Activated CD8-positive, alpha-beta memory T cell treated with anti-CD3 and anti-CD28 coated beads, Interleukin-2, amount 50 U/mL, for 4 hours (primary cell): ENCODE data around the gene CNTNAP2.
"Not testable (repeated sequence)": the region's sequence is repeated elsewhere in the genome, so short reads cannot be mapped to it uniquely, and the experiment has no call there.

ENCODE experiments used
- DNase-seq: peaks from one replicate; pipeline ENCODE4 v3.0.0-alpha.2; 2020

The CNTNAP2 gene

DNA sequence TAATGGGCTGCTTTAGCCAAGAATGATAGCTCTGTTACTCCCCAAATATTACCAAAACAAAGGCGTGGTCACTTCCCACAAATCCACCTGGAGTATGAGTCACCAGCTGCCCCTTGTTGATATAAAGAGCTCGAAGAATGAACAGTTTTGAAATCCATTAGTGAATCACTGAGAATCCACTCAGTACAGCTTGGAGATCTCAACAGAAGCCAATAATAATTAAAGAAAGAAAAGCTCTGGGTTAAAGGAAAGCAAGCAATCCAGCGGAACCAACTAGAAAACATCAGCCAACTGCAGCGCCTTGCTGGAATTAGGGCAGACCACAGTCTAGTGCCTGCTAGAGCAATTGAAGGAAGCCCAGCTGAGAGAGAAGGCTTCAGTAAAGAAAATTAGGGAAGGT lies 1897.9 kb downstream of the CNTNAP2 start:
- no peak for DNase-seq

GRCh38 chr7:148017126-148017525 lies 1900.5 kb downstream of the CNTNAP2 start:
- DNase-seq: no peak

DNA sequence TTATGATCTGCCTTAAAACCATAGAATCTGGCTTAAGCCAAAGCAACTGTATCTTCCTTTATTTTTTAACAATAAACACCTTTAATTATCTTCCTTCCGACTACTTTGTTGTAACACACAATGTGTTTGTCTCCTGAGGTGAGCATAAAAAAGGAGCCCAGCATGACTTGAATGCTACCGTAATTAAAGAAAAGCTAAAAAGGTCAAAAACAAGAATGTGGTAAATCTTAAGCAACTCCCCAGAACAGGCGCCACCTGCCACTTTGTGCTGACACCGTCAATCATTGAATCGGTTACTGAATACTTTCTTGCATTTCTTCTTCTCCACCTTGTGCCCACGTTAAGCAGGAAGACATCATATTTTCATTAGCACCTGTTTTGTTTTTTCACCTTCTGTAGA lies 1904.1 kb downstream of the CNTNAP2 start:
- no peak for DNase-seq

DNA sequence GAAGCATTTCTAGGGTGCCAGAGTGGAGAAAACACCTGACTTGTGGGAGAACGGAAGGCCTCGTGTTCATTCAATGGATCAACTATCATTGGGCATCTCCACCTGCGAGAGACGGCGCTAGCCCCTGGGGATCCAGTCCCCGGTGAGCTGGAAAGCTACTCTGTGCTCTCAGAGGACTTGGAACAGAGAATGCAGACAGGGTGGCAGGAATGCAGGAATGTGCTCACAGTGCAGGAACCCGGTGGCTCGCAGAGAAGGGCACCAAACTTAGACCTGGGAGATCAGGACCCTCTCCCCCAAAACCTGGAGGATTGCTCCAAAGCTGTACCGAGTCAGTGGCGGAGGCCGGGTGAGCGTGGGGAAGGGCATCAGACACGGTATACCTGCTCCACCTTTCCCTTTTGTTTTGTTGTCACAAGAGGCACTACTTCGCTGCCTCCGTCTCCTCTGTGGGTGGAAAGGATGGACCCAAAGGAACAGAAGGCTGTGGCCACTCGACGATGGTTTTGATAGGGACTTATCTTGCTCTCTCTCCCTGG lies 1905.0 kb downstream of the CNTNAP2 start:
- no peak for DNase-seq

GRCh38 chr7:148022832-148023231 lies 1906.2 kb downstream of the CNTNAP2 start:
- DNase-seq: no peak

GRCh38 chr7:148026713-148027112 lies 1910.1 kb downstream of the CNTNAP2 start:
- no peak for DNase-seq

- DNase-seq: no peak
These were observed 1911.6 kb downstream of the CNTNAP2 start for GRCh38 chr7:148028165-148028564.

DNA sequence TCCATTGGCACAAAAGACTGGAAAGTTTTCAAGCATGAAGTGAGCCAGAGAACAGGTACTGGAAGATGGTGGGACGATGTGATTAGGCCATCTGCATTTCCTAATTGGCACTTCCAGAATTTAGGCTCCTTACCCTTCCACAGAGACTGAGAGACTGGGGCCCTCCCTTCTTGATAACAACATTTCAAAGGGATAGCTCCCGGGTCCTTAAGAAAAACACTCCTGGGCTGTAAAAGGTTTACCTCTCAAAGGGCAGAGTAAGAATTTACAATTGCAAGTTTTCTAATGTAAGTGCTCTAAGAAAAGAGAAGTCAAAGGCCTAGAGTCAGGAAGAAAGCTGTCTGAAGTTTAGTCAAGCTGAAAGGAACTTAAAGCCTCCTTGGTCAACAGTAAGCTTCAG lies 1914.4 kb downstream of the CNTNAP2 start:
- DNase-seq: no peak

- DNase-seq: no peak
These were observed 1915.2 kb downstream of the CNTNAP2 start for GRCh38 chr7:148031811-148032210.

DNA sequence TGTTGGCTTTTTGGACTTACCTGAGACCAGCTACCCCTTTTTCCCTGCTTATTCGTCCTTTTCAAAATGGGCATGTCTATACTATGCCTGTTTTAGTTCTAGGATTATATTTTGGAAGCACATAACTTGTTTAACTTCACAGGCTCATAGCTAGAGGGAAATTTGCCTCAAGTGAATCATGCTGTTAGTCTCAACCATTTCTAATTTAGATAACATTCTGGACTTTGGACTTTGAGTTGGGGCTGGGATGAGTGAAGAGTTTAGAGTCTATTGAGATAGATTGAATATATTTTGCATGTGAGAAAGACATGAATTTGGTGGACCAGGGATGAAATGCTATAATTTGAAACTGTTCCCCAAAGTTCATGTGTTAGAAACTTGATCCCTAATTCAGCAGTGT lies 1919.3 kb downstream of the CNTNAP2 start:
- DNase-seq: no peak

DNA sequence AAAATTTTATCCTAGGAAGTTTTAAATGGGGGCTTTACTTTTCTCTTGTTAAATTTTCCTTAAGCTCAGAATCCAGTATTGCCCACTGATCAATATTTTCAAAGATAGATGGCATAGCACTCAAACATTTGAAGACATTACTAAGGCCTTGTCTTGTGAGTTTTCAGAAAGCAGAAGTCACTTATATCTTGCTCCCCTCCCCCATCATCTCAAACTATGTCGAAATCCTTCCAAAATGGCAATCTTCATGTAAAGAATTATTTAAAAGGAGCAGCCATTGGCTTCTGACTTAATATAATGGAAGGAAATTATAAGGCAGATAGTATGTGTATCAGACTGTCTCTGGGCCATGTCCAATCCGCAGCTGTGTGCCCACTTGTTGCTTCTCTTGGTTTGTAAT lies 1920.4 kb downstream of the CNTNAP2 start:
- no peak for DNase-seq

GRCh38 chr7:148041156-148041555 lies 1924.6 kb downstream of the CNTNAP2 start:
- DNase-seq: no peak

DNA sequence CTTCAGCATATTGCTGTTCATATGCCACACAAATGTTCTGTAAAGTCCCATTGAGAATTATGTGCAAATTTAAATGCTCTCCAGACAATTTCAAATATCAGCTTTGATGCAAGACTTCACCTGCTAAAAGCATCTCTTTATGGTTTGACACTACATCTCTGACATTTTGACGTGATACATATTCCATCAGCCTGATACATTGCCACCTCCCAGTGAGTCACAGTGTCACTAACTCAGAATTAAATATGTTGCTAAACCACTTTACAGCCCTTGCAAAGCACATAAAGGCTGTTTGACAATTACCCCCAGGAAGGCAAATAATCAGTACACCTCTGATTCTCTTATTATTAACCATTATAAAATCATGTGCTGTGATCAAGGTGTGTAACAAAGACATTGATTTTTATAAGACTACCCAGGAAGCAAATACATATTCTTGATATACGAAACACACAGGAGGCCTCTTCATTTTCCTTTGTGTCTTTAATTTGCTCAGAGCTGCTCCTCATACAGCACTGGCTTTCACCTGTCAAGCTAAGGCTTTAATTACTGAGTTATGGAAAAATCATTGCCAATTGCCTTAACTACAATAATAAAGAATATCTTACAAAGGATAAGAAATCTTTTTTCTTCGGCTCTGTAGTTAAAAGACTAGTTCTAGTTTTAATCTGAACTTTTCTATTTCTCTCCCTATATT lies 1926.5 kb downstream of the CNTNAP2 start:
- no peak for DNase-seq

GRCh38 chr7:148044173-148044572 lies 1927.6 kb downstream of the CNTNAP2 start:
- no peak for DNase-seq

DNA sequence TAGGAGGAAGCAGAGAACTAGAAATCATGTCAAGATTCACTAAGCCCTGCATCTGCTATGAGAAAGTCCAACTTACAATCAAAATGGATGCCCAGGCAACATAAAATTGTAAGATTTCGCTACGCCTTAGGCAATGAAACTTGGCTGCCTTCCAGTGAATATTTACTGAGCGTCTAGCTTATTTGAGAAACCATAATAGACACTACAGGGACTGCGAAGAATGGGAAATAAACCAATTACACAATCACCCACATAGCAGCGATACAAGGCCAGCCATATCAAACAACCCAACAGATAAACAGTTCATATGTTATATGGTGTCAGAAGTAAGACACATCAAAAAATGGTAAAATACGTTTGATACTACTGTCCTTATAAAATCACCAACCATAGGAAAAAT lies 1928.9 kb downstream of the CNTNAP2 start:
- no peak for DNase-seq

DNA sequence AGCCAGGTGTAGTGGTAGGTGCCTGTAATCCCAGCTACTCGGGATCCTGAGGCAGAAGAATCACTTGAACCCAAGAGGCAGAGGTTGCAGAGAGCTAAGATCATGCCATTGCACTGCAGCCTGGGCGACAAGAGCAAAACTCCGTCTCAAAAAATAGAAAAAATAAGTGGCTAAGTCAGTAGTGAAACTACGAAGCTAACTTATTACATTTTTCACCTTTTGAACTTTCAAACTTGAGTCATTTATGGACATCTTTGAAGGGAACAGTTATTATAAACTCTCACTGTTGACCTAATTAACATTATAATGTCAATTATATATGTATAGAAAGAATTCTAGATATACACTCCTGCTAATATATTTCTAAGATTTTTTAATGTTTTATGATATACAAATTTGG lies 1932.5 kb downstream of the CNTNAP2 start:
- no peak for DNase-seq

- DNase-seq: no peak
These were observed 1934.0 kb downstream of the CNTNAP2 start for GRCh38 chr7:148050492-148051158.

- no peak for DNase-seq
These were observed 1939.8 kb downstream of the CNTNAP2 start for GRCh38 chr7:148056406-148056805.

DNA sequence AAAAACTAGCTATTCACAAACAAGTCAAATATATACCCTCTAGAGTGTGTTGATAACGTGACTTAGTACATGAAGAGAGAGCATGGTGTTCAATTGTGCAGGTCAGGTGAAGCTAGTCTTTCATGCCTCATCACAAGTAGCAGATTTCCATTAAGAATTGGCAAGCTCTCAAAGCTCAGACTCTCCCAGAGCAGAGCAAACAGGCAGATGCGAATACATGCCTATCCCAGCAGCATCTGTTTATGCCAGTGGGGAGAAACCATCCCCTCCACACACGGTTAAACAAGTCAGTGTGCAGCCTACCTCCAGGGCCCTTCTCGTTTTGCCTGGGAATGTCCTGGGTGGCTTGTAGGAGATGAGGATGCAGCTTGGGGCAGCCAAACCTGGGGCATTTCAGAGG lies 1941.5 kb downstream of the CNTNAP2 start:
- DNase-seq: no peak

DNA sequence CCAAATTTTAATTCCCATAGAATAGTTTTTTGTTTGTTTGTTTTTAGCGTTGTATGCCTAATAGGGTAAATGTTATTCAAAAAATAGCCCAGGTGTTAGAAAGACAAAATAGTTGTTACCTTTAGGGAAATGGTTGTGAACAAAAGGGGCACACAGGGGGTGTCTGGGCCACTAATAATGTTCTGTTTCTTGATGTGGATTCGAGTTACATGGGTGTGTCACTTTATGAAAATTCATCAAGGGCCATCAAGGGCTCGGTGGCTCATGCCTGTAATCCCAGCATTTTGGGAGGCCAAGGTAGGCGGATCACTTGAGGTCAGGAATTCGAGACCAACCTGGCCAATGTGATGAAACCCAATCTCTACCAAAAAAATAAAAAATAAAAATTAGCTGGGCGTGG lies 1942.2 kb downstream of the CNTNAP2 start:
- no peak for DNase-seq

DNA sequence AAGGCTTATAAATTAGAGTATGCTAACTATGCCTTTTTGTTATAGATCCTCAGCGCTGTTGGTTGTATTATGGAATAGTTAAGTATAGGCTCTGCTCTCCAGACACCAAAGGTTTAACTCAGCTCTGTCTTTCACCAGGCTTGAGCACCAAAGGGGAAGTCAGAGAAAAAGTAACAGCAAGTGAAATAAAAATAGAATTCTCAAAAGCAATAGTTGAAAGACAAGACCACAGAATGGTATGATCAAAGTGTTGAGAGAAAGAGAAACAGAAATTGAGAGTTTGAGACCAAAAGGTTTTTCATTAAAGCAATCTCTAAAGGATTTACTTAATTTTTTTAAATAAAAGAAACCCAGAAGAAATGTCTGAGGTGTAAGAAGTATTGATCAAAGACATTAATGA lies 1944.1 kb downstream of the CNTNAP2 start:
- DNase-seq: no peak

- not testable (repeated sequence) for DNase-seq
These were observed 1961.5 kb downstream of the CNTNAP2 start for GRCh38 chr7:148078111-148078510.

DNA sequence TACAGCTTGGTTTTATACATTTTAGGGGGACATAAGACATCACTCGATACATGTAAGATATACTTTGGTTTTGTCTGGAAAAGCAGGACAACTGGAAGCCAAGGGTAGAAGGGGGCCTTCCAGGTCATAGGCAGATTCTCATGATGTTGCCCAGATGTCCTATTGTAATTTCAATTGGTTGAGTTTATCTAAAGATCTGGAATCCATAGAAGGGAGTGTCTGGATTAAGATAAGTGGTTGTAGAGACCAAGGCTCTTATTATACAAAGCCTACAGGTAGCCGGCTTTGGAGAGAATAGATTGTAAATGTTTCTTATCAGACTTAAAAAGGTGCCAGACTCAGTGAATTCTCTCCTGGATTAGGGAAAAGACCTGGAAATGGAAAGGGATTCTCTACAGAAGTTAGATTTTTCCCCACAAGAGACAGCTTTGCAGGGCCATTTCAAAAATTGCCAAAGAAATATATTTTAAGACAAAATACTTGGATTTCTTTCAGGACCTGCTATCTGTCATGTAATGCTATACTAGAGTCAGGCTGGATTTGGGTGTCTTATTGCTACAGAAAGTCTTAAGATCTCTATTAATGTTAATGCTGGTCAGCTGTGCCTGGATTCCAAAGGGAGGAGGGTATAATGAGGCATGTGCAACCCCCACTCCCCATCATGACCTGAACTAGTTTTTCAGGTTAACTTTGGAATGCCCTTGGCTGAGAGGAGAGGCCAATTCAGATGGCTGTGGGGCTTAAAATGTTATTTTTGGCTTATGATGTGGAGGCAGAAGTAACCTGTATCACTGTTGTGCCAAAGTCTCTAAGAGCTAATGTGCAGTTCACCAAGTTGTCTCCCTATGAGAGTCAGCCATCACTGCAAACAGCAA lies 1962.8 kb downstream of the CNTNAP2 start:
- DNase-seq: no peak

GRCh38 chr7:148083448-148083847 lies 1966.8 kb downstream of the CNTNAP2 start:
- DNase-seq: no peak
